Measurements from ENCODE around the gene PPP1R9A.

Gene PPP1R9A

GRCh38 chr7:95144256-95144655, 236.9 kb downstream of the PPP1R9A start:
- H3K4me3 ChIP-seq (ENCODE audit: low read depth, low read length): no peak overlapping the region
- ChIA-PET CTCF (no interaction called here), POLR2A (no interaction called here)
- DNase-seq (ENCODE audit: low read depth, low spot score): no peak
- no peak for TF ChIP-seq CTCF (IDR thresholded peaks at IDR 0.05; ENCODE audit: insufficient read depth, low read length, missing control alignments)

- no peak overlapping the region for H3K4me3 ChIP-seq (ENCODE audit: low read depth, low read length)
- no peak for TF ChIP-seq CTCF (IDR thresholded peaks at IDR 0.05; ENCODE audit: insufficient read depth, low read length, missing control alignments)
- POLR2A ChIA-PET: interaction anchor here (0.7 kb wide), 1 partner anchor 151 kb away, joined by 3 read pairs; no protein-coding TSS in a partner anchor
- CTCF ChIA-PET: no interaction called here
- DNase-seq (ENCODE audit: low read depth, low spot score): no peak
These were observed 248.6 kb downstream of the PPP1R9A start for GRCh38 chr7:95155965-95156364.

GRCh38 chr7:95157381-95157780, 250.0 kb downstream of the PPP1R9A start:
- H3K4me3 ChIP-seq (ENCODE audit: low read depth, low read length): no peak overlapping the region
- ChIA-PET CTCF (no interaction called here), POLR2A (no interaction called here)
- no peak for DNase-seq (ENCODE audit: low read depth, low spot score)
- no peak for TF ChIP-seq CTCF (IDR thresholded peaks at IDR 0.05; ENCODE audit: insufficient read depth, low read length, missing control alignments)

GRCh38 chr7:95169678-95170077, 262.3 kb downstream of the PPP1R9A start:
- no peak overlapping the region for H3K4me3 ChIP-seq (ENCODE audit: low read depth, low read length)
- CTCF ChIA-PET: no interaction called here
- DNase-seq (ENCODE audit: low read depth, low spot score): no peak
- POLR2A ChIA-PET: no interaction called here
- no peak for TF ChIP-seq CTCF (IDR thresholded peaks at IDR 0.05; ENCODE audit: insufficient read depth, low read length, missing control alignments)

GRCh38 chr7:95172420-95172819, 265.0 kb downstream of the PPP1R9A start:
- ChIA-PET POLR2A (no interaction called here), CTCF (no interaction called here)
- no peak for TF ChIP-seq CTCF (IDR thresholded peaks at IDR 0.05; ENCODE audit: insufficient read depth, low read length, missing control alignments)
- DNase-seq (ENCODE audit: low read depth, low spot score): no peak
- H3K4me3 ChIP-seq (ENCODE audit: low read depth, low read length): no peak overlapping the region

- POLR2A ChIA-PET: no interaction called here
- CTCF ChIA-PET: interaction anchor here (1.2 to 1.4 kb wide), 2 partner anchors 56 to 286 kb away, joined by 3 to 8 read pairs; no protein-coding TSS in a partner anchor
- no peak for DNase-seq (ENCODE audit: low read depth, low spot score)
- H3K4me3 ChIP-seq (ENCODE audit: low read depth, low read length): no peak overlapping the region
- no peak for TF ChIP-seq CTCF (IDR thresholded peaks at IDR 0.05; ENCODE audit: insufficient read depth, low read length, missing control alignments)
These were observed 283.1 kb downstream of the PPP1R9A start for GRCh38 chr7:95190515-95190914.
